ENCODE measurements around the gene SLC44A5.

Gene SLC44A5

GRCh38 chr1:75338616-75339483, 272.1 kb downstream of the SLC44A5 start:
- no peak overlapping the region for H3K4me3 ChIP-seq (ENCODE audit: low read length)
- no peaks in the 10 kb centered on the region for H3K9me3 ChIP-seq (ENCODE audit: control insufficient read depth, insufficient read depth, low read length)
- WGBS (ENCODE audit: insufficient coverage, insufficient read length): no CpG with 5 or more reads among the region's 6 CpGs
- no peak overlapping the region for H3K27ac ChIP-seq (ENCODE audit: low read length)
- H3K36me3 ChIP-seq (ENCODE audit: control insufficient read depth, insufficient read depth, low read length): no peaks in the 10 kb centered on the region
- peaks cover 1% of the 10 kb centered on the region; the same call in 1 of the 2 replicates for H3K4me1 ChIP-seq (ENCODE audit: control insufficient read depth, insufficient read depth, low read length)
- DNase-seq (ENCODE audit: low read depth, low spot score): no peak
- H3K27me3 ChIP-seq (ENCODE audit: control insufficient read depth, insufficient read depth, low read length): no peaks in the 10 kb centered on the region

GRCh38 chr1:75334876-75335389, 276.0 kb downstream of the SLC44A5 start:
- H3K27ac ChIP-seq (ENCODE audit: low read length): no peak overlapping the region

GRCh38 chr1:75330624-75331023, 280.3 kb downstream of the SLC44A5 start:
- no peaks in the 10 kb centered on the region for H3K9me3 ChIP-seq (ENCODE audit: control insufficient read depth, insufficient read depth, low read length)
- peaks cover 2% of the 10 kb centered on the region for H3K4me1 ChIP-seq (ENCODE audit: control insufficient read depth, insufficient read depth, low read length)
- no peak overlapping the region for H3K4me3 ChIP-seq (ENCODE audit: low read length)
- DNase-seq (ENCODE audit: low read depth, low spot score): no peak
- no peaks in the 10 kb centered on the region for H3K27me3 ChIP-seq (ENCODE audit: control insufficient read depth, insufficient read depth, low read length)
- H3K27ac ChIP-seq (ENCODE audit: low read length): no peak overlapping the region
- H3K36me3 ChIP-seq (ENCODE audit: control insufficient read depth, insufficient read depth, low read length): no peaks in the 10 kb centered on the region

More at GRCh38 chr1:75334876-75335389, 276.0 kb downstream of the SLC44A5 start:
- no CpG with 5 or more reads among the region's 4 CpGs for WGBS (ENCODE audit: insufficient coverage, insufficient read length)
- Histone ChIP-seq H3K36me3 (ENCODE audit: control insufficient read depth, insufficient read depth, low read length) (no peaks in the 10 kb centered on the region), H3K4me3 (ENCODE audit: low read length) (no peak overlapping the region), H3K9me3 (ENCODE audit: control insufficient read depth, insufficient read depth, low read length) (no peaks in the 10 kb centered on the region), H3K27me3 (ENCODE audit: control insufficient read depth, insufficient read depth, low read length) (no peaks in the 10 kb centered on the region), H3K4me1 (ENCODE audit: control insufficient read depth, insufficient read depth, low read length) (no peaks in the 10 kb centered on the region)
- DNase-seq (ENCODE audit: low read depth, low spot score): no peak

GRCh38 chr1:75328691-75329090, 282.2 kb downstream of the SLC44A5 start:
- H3K4me3 ChIP-seq (ENCODE audit: low read length): no peak overlapping the region
- H3K27ac ChIP-seq (ENCODE audit: low read length): no peak overlapping the region
- DNase-seq (ENCODE audit: low read depth, low spot score): no peak
- H3K4me1 ChIP-seq (ENCODE audit: control insufficient read depth, insufficient read depth, low read length): peaks cover 2% of the 10 kb centered on the region
- no peaks in the 10 kb centered on the region for H3K9me3 ChIP-seq (ENCODE audit: control insufficient read depth, insufficient read depth, low read length)
- no peaks in the 10 kb centered on the region for H3K27me3 ChIP-seq (ENCODE audit: control insufficient read depth, insufficient read depth, low read length)
- H3K36me3 ChIP-seq (ENCODE audit: control insufficient read depth, insufficient read depth, low read length): no peaks in the 10 kb centered on the region
- no CpG with 5 or more reads among the region's 4 CpGs for WGBS (ENCODE audit: insufficient coverage, insufficient read length)

GRCh38 chr1:75327395-75327794, 283.5 kb downstream of the SLC44A5 start:
- WGBS (ENCODE audit: insufficient coverage, insufficient read length): no CpG with 5 or more reads among the region's 2 CpGs

GRCh38 chr1:75317976-75318375, 292.9 kb downstream of the SLC44A5 start:
- Histone ChIP-seq H3K36me3 (ENCODE audit: control insufficient read depth, insufficient read depth, low read length) (no peaks in the 10 kb centered on the region), H3K27me3 (ENCODE audit: control insufficient read depth, insufficient read depth, low read length) (no peaks in the 10 kb centered on the region), H3K4me3 (ENCODE audit: low read length) (no peak overlapping the region), H3K4me1 (ENCODE audit: control insufficient read depth, insufficient read depth, low read length) (no peaks in the 10 kb centered on the region), H3K9me3 (ENCODE audit: control insufficient read depth, insufficient read depth, low read length) (no peaks in the 10 kb centered on the region), H3K27ac (ENCODE audit: low read length) (no peak overlapping the region)
- WGBS (ENCODE audit: insufficient coverage, insufficient read length): no CpG with 5 or more reads among the region's 4 CpGs
- no peak for DNase-seq (ENCODE audit: low read depth, low spot score)

More at GRCh38 chr1:75327395-75327794, 283.5 kb downstream of the SLC44A5 start:
- Histone ChIP-seq H3K9me3 (ENCODE audit: control insufficient read depth, insufficient read depth, low read length) (no peaks in the 10 kb centered on the region), H3K4me3 (ENCODE audit: low read length) (no peak overlapping the region), H3K36me3 (ENCODE audit: control insufficient read depth, insufficient read depth, low read length) (no peaks in the 10 kb centered on the region), H3K27ac (ENCODE audit: low read length) (no peak overlapping the region), H3K4me1 (ENCODE audit: control insufficient read depth, insufficient read depth, low read length) (peaks cover 2% of the 10 kb centered on the region), H3K27me3 (ENCODE audit: control insufficient read depth, insufficient read depth, low read length) (no peaks in the 10 kb centered on the region)
- DNase-seq (ENCODE audit: low read depth, low spot score): no peak

- H3K9me3 ChIP-seq (ENCODE audit: control insufficient read depth, insufficient read depth, low read length): no peaks in the 10 kb centered on the region
- H3K36me3 ChIP-seq (ENCODE audit: control insufficient read depth, insufficient read depth, low read length): no peaks in the 10 kb centered on the region
- H3K4me1 ChIP-seq (ENCODE audit: control insufficient read depth, insufficient read depth, low read length): no peaks in the 10 kb centered on the region
- no CpG with 5 or more reads among the region's 1 CpG for WGBS (ENCODE audit: insufficient coverage, insufficient read length)
- no peak overlapping the region for H3K27ac ChIP-seq (ENCODE audit: low read length)
- H3K4me3 ChIP-seq (ENCODE audit: low read length): no peak overlapping the region
- no peaks in the 10 kb centered on the region for H3K27me3 ChIP-seq (ENCODE audit: control insufficient read depth, insufficient read depth, low read length)
- no peak for DNase-seq (ENCODE audit: low read depth, low spot score)
Observed at GRCh38 chr1:75316230-75316629, 294.7 kb downstream of the SLC44A5 start.

- no peak for DNase-seq (ENCODE audit: low read depth, low spot score)
- Histone ChIP-seq H3K27ac (ENCODE audit: low read length) (no peak overlapping the region), H3K4me3 (ENCODE audit: low read length) (no peak overlapping the region), H3K27me3 (ENCODE audit: control insufficient read depth, insufficient read depth, low read length) (no peaks in the 10 kb centered on the region), H3K36me3 (ENCODE audit: control insufficient read depth, insufficient read depth, low read length) (no peaks in the 10 kb centered on the region), H3K9me3 (ENCODE audit: control insufficient read depth, insufficient read depth, low read length) (no peaks in the 10 kb centered on the region), H3K4me1 (ENCODE audit: control insufficient read depth, insufficient read depth, low read length) (no peaks in the 10 kb centered on the region)
- WGBS (ENCODE audit: insufficient coverage, insufficient read length): no CpG with 5 or more reads among the region's 2 CpGs
Observed at GRCh38 chr1:75312620-75313019, 298.3 kb downstream of the SLC44A5 start.

- no peaks in the 10 kb centered on the region for H3K9me3 ChIP-seq (ENCODE audit: control insufficient read depth, insufficient read depth, low read length)
- no peak overlapping the region for H3K4me3 ChIP-seq (ENCODE audit: low read length)
- no peaks in the 10 kb centered on the region for H3K36me3 ChIP-seq (ENCODE audit: control insufficient read depth, insufficient read depth, low read length)
- H3K27me3 ChIP-seq (ENCODE audit: control insufficient read depth, insufficient read depth, low read length): no peaks in the 10 kb centered on the region
- DNase-seq (ENCODE audit: low read depth, low spot score): no peak
- H3K27ac ChIP-seq (ENCODE audit: low read length): no peak overlapping the region
- H3K4me1 ChIP-seq (ENCODE audit: control insufficient read depth, insufficient read depth, low read length): no peaks in the 10 kb centered on the region
Observed at GRCh38 chr1:75310067-75310466, 300.8 kb downstream of the SLC44A5 start.

- WGBS (ENCODE audit: insufficient coverage, insufficient read length): no CpG with 5 or more reads among the region's 2 CpGs
- Histone ChIP-seq H3K27me3 (ENCODE audit: control insufficient read depth, insufficient read depth, low read length) (no peaks in the 10 kb centered on the region), H3K4me1 (ENCODE audit: control insufficient read depth, insufficient read depth, low read length) (no peaks in the 10 kb centered on the region), H3K27ac (ENCODE audit: low read length) (no peak overlapping the region), H3K4me3 (ENCODE audit: low read length) (no peak overlapping the region), H3K36me3 (ENCODE audit: control insufficient read depth, insufficient read depth, low read length) (no peaks in the 10 kb centered on the region), H3K9me3 (ENCODE audit: control insufficient read depth, insufficient read depth, low read length) (no peaks in the 10 kb centered on the region)
- no peak for DNase-seq (ENCODE audit: low read depth, low spot score)
Observed at GRCh38 chr1:75308365-75308764, 302.5 kb downstream of the SLC44A5 start.

- H3K27ac ChIP-seq (ENCODE audit: low read length): no peak overlapping the region
- H3K9me3 ChIP-seq (ENCODE audit: control insufficient read depth, insufficient read depth, low read length): no peaks in the 10 kb centered on the region
- H3K4me1 ChIP-seq (ENCODE audit: control insufficient read depth, insufficient read depth, low read length): no peaks in the 10 kb centered on the region
- no CpG with 5 or more reads among the region's 2 CpGs for WGBS (ENCODE audit: insufficient coverage, insufficient read length)
- H3K27me3 ChIP-seq (ENCODE audit: control insufficient read depth, insufficient read depth, low read length): no peaks in the 10 kb centered on the region
- DNase-seq (ENCODE audit: low read depth, low spot score): no peak
- H3K36me3 ChIP-seq (ENCODE audit: control insufficient read depth, insufficient read depth, low read length): no peaks in the 10 kb centered on the region
- no peak overlapping the region for H3K4me3 ChIP-seq (ENCODE audit: low read length)
Observed at GRCh38 chr1:75305061-75305460, 305.9 kb downstream of the SLC44A5 start.

All from iPS DF 6.9 (cell line).